Tibial artery (tissue), 4 donors: ENCODE measurements around the gene GARRE1.
"Not testable (repeated sequence)": the region's sequence is repeated elsewhere in the genome, so short reads cannot be mapped to it uniquely, and the experiment has no call there.

Source experiments
- DNase-seq, 2 donors: peaks; one replicate each; pipeline ENCODE4 v3.0.0-alpha.2; 2019
- H3K27ac ChIP-seq, 2 donors: fragments of 200-600 bp; sonication (generic) in 1 of 2; 1 replicate in 1 of 2; 2 replicates in 1 of 2; pipeline ENCODE4 v1.5.1; 2018 to 2019; ENCODE audit warnings: mild to moderate bottlenecking in 1 of 2
- H3K27me3 ChIP-seq, 2 donors: fragments of 200-600 bp; sonication (generic) in 1 of 2; one replicate each; pipeline versions ENCODE4 v1.5.1 to v1.6.0; 2016 to 2019
- H3K36me3 ChIP-seq, 3 donors: fragments of 200-600 bp; sonication (generic) in 2 of 3; one replicate each; pipeline ENCODE4 v1.5.1; 2016 to 2019; ENCODE audit warnings: mild to moderate bottlenecking in 2 of 3
- H3K4me1 ChIP-seq, 4 donors: fragments of 200-600 bp; sonication (generic) in 2 of 4; 1 replicate in 3 of 4; 2 replicates in 1 of 4; pipeline ENCODE4 v1.5.1; 2016 to 2019
- H3K4me3 ChIP-seq, 2 donors: fragments of 200-600 bp; sonication (generic) in 1 of 2; 1 replicate in 1 of 2; 2 replicates in 1 of 2; pipeline ENCODE4 v1.5.1; 2018 to 2019; ENCODE audit warnings: mild to moderate bottlenecking in 2 of 2
- H3K9me3 ChIP-seq, 3 donors: fragments of 200-600 bp; sonication (generic) in 1 of 3; one replicate each; pipeline ENCODE4 v1.5.1; 2016 to 2019
- intact Hi-C: fragments of 100-400 bp; cut with DNase I; formaldehyde crosslinking; loops from one replicate; pipeline ENCODE4 v1.15.0; 2023; ENCODE audit warnings: low total_unique reads
- TF ChIP-seq, protein P1 (sequence below), 2 experiments: fragments of 200-600 bp in 1 of 2; fragments of 450-650 bp in 1 of 2; IDR thresholded peaks; one replicate each; pipeline ENCODE4 v1.5.1; 2017 to 2019; ENCODE audit warnings: antibody characterized with exemption in 2 of 2, mild to moderate bottlenecking in 1 of 2, moderate library complexity in 1 of 2

GARRE1 gene, protein sequence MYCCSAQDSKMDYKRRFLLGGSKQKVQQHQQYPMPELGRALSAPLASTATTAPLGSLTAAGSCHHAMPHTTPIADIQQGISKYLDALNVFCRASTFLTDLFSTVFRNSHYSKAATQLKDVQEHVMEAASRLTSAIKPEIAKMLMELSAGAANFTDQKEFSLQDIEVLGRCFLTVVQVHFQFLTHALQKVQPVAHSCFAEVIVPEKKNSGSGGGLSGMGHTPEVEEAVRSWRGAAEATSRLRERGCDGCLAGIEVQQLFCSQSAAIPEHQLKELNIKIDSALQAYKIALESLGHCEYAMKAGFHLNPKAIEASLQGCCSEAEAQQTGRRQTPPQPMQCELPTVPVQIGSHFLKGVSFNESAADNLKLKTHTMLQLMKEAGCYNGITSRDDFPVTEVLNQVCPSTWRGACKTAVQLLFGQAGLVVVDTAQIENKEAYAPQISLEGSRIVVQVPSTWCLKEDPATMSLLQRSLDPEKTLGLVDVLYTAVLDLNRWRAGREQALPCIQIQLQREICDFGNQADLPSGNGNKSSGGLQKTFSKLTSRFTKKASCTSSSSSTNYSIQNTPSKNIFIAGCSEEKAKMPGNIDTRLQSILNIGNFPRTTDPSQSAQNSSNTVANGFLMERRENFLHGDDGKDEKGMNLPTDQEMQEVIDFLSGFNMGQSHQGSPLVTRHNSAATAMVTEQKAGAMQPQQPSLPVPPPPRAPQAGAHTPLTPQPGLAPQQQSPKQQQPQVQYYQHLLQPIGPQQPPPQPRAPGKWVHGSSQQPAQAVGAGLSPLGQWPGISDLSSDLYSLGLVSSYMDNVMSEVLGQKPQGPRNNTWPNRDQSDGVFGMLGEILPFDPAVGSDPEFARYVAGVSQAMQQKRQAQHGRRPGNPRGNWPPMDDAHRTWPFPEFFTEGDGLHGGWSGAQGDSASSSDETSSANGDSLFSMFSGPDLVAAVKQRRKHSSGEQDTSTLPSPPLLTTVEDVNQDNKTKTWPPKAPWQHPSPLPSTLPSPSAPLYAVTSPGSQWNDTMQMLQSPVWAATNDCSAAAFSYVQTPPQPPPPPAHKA (N-terminal part only)

DNA sequence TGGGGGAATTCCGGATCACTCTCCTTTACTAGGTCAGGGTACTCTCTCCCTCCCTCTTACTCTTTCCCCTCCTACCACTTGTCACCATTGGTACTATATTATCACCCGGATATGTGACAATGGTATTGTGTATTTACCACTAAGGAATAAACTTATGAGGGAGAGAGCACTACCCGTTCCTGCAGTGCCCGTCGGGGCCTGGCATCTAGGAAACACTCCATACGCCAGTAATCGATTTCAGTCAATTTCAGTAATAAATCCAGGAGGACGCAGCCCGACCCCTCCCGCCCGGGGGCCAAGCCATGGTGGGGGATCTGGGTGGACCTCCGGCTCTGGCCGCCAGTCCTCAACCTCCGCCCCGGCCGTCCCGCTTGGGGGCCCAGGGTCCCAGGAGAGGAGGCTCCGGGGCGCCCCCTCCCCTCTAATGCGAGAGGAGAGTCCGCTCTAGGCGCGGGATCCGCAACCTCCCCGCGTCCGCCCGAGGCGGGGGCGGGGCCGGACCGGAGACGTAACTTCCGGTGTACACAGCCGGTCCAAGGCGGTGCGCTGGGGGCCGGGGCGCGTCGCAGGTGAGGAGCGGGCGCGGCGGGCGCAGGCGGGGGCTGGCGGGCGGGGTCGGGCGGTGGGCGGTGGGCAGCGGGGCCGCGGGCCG lies at the start of gene GARRE1:
Gene GARRE1 (plus strand): TSS at position 509 of the 652 bp plus-strand sequence. CDS start 45,920 bp downstream, outside the sequence.
- TF ChIP-seq, protein P1, sequence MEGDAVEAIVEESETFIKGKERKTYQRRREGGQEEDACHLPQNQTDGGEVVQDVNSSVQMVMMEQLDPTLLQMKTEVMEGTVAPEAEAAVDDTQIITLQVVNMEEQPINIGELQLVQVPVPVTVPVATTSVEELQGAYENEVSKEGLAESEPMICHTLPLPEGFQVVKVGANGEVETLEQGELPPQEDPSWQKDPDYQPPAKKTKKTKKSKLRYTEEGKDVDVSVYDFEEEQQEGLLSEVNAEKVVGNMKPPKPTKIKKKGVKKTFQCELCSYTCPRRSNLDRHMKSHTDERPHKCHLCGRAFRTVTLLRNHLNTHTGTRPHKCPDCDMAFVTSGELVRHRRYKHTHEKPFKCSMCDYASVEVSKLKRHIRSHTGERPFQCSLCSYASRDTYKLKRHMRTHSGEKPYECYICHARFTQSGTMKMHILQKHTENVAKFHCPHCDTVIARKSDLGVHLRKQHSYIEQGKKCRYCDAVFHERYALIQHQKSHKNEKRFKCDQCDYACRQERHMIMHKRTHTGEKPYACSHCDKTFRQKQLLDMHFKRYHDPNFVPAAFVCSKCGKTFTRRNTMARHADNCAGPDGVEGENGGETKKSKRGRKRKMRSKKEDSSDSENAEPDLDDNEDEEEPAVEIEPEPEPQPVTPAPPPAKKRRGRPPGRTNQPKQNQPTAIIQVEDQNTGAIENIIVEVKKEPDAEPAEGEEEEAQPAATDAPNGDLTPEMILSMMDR (IDR thresholded peaks at IDR 0.05): no peak
- H3K4me1 ChIP-seq: peaks cover 0 to 33% (median 13%) of the 10 kb centered on the region in 4 donors
- H3K4me3 ChIP-seq: peak within 1 kb of the TSS; percentile 89 to 90
- peak within 1 kb of the TSS; percentile 90 to 96 for H3K27ac ChIP-seq
- H3K27me3 ChIP-seq: no peaks in the 10 kb centered on the region
- H3K9me3 ChIP-seq: no peaks in the 10 kb centered on the region
- H3K36me3 ChIP-seq: no peaks in the 10 kb centered on the region
- intact Hi-C loops: loop anchor here (10.0 kb wide), 1 partner anchor 81 kb away; no protein-coding TSS in a partner anchor
- DNase-seq: peak; percentile 82 to 92

DNA sequence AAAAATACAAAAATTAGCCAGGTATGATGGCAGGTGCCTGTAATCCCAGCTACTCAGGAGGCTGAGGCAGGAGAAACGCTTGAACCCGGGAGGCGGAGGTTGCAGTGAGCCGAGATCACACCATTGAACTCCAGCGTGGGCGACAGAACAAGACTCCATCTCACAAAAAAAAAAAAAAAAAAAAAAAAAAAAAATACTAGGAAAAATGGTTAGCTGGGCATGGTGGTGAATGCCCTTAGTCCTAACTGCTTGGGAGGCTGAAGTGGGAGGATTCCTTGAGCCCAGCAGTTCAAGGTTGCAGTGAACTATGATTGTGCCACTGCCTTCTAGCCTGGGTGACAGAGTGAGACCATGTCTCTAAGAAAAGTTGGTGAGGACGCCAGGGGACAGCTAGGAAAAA lies 49.0 kb upstream of the GARRE1 start:
- H3K27me3 ChIP-seq, H3K9me3 ChIP-seq, H3K4me1 ChIP-seq, H3K27ac ChIP-seq, intact Hi-C loops, H3K4me3 ChIP-seq, DNase-seq: not testable (repeated sequence)
- H3K36me3 ChIP-seq: peaks cover 17 to 73% (median 19%) of the 10 kb centered on the region in 3 donors

DNA sequence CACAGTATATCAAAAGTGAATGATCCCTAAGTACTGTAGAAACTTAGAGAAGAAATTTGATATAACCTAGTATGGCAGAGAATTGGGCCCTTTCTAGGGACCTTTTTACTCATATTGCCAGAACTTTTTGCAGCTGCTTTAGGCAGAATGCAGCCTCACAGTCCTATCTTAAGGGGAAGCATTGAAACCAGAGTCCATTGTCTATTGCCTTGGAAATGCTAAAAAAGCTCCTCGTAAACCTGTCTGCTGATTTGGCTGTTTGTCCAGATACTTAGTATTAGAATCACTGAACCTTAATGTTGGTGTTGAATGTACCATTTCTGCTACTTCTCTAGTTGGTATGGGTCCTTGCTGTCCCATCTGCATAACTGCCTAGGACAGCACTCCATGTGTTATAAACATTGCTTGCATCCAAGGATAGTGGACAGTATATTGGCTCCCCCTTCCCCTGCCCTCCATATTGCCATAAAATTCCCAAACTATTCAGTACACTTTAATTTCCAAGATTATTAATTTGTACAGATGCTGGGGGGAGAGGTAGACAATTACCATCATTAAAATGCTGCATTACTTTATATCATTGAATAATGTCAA lies 46.0 kb upstream of the GARRE1 start:
- no peak overlapping the region for H3K27ac ChIP-seq
- TF ChIP-seq, protein P1 (IDR thresholded peaks at IDR 0.05): no peak
- H3K9me3 ChIP-seq: no peaks in the 10 kb centered on the region
- H3K27me3 ChIP-seq: no peaks in the 10 kb centered on the region
- H3K4me1 ChIP-seq: no peaks in the 10 kb centered on the region
- H3K36me3 ChIP-seq: peaks cover 24 to 75% (median 30%) of the 10 kb centered on the region in 3 donors
- no peak for DNase-seq
- H3K4me3 ChIP-seq: no peak overlapping the region
- intact Hi-C loops: no loop called here

DNA sequence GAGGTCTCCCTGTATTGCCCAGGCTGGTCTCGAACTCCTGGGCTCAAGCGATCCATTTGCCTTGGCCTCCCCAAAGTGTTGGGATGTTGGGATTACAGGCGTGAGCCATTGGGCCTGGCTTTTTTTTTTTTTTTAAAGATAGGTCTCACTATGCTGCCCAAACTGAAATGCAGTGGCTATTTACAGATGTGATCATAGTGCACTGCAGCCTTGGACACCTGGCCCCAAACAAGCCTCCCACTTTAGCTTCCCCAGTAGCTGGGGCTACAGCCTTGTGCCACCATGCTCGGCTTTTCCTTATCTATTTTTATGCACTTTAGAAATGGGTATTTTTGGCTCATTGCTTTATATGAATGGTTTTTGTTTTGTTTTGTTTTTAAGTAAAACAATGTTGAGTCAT lies 44.6 kb upstream of the GARRE1 start:
- no peak for DNase-seq
- TF ChIP-seq, protein P1 (IDR thresholded peaks at IDR 0.05): no peak
- Histone ChIP-seq H3K9me3 (no peaks in the 10 kb centered on the region), H3K4me3 (no peak overlapping the region), H3K4me1 (no peaks in the 10 kb centered on the region), H3K36me3 (peaks cover 30 to 86% (median 31%) of the 10 kb centered on the region in 3 donors), H3K27ac (no peak overlapping the region), H3K27me3 (no peaks in the 10 kb centered on the region)
- intact Hi-C loops: no loop called here

DNA sequence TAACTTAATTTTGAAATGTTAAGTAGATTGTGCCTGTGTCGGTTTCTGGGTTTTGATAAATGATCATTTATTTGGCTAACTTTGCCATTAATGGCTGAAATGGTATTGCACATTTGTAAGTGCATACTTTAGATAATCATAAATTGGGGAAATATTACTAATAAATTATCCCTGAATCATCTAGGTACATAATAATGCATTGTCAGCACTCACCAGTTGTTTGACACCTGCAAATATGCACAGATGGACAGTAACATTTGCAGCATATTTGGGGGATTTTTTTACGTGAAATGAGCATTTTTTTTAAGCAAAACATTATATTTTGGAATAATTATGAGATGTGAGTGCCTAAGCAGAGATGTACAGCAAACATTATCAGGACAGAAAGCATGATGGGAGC lies 41.1 kb upstream of the GARRE1 start:
- Histone ChIP-seq H3K27ac (no peak overlapping the region), H3K4me3 (no peak overlapping the region), H3K4me1 (peaks cover 0 to 6% (median 1%) of the 10 kb centered on the region in 4 donors), H3K27me3 (no peaks in the 10 kb centered on the region), H3K9me3 (no peaks in the 10 kb centered on the region), H3K36me3 (peaks cover 30 to 83% (median 38%) of the 10 kb centered on the region in 3 donors)
- DNase-seq: no peak
- TF ChIP-seq, protein P1 (IDR thresholded peaks at IDR 0.05): no peak
- intact Hi-C loops: no loop called here
